Vagina (tissue), 2 donors: Measurements from ENCODE around the gene LAMB1.
"Not testable (repeated sequence)": the region's sequence is repeated elsewhere in the genome, so short reads cannot be mapped to it uniquely, and the experiment has no call there.

Experiments used
- POLR2A ChIP-seq, 2 donors: fragments of 450-650 bp; IDR thresholded peaks; one replicate each; pipeline ENCODE4 v1.6.1; 2017; ENCODE audit warnings: antibody characterized with exemption in 2 of 2, mild to moderate bottlenecking in 2 of 2, moderate library complexity in 2 of 2
- POLR2AphosphoS5 ChIP-seq, 2 donors: sonication (generic); formaldehyde crosslinking; IDR thresholded peaks; one replicate each; pipeline ENCODE4 v1.9.0; 2017; ENCODE audit warnings: antibody characterized with exemption in 2 of 2, mild to moderate bottlenecking in 2 of 2, low read depth in 1 of 2; ENCODE audit not compliant: insufficient read depth in 1 of 2
- TF ChIP-seq, protein P1 (sequence below), 3 experiments: fragments of 450-650 bp in 2 of 3; fragments of 200-600 bp in 1 of 3; sonication (generic) in 1 of 3; IDR thresholded peaks; one replicate each; pipeline ENCODE4 v1.5.1; 2017 to 2019; ENCODE audit warnings: antibody characterized with exemption in 3 of 3, mild to moderate bottlenecking in 2 of 3, moderate library complexity in 2 of 3

DNA sequence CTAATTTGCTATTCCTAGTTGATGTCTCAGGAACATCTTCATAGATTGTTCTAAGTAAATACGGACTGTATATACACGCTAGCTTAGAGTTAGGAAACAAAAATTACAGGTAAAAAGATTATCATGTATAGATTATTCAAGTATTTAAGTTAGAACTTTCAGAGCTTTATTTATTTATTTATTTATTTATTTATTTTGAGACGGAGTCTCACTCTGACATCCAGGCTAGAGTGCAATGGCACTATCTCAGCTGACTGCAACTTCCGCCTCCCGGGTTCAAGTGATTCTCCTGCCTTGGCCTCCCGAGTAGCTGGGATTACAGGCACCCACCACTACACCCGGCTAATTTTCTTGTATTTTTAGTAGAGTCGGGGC is 110.6 kb downstream of the LAMB1 start:
- not testable (repeated sequence) for TF ChIP-seq POLR2A (IDR thresholded peaks at IDR 0.05); POLR2AphosphoS5 (IDR thresholded peaks at IDR 0.05; ENCODE audit: insufficient read depth in 1 of 2, low read depth in 1 of 2)
- TF ChIP-seq, protein P1, sequence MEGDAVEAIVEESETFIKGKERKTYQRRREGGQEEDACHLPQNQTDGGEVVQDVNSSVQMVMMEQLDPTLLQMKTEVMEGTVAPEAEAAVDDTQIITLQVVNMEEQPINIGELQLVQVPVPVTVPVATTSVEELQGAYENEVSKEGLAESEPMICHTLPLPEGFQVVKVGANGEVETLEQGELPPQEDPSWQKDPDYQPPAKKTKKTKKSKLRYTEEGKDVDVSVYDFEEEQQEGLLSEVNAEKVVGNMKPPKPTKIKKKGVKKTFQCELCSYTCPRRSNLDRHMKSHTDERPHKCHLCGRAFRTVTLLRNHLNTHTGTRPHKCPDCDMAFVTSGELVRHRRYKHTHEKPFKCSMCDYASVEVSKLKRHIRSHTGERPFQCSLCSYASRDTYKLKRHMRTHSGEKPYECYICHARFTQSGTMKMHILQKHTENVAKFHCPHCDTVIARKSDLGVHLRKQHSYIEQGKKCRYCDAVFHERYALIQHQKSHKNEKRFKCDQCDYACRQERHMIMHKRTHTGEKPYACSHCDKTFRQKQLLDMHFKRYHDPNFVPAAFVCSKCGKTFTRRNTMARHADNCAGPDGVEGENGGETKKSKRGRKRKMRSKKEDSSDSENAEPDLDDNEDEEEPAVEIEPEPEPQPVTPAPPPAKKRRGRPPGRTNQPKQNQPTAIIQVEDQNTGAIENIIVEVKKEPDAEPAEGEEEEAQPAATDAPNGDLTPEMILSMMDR (IDR thresholded peaks at IDR 0.05): not testable (repeated sequence)
